IMR-90 (cell line): ENCODE results near the gene IDS.

Experiments used
- CEBPB ChIP-seq: IDR thresholded peaks from 2 replicates; pipeline ENCODE4 v1.6.1; 2012; ENCODE audit warnings: low read depth, low read length, improper control_type of control experiment
- CHD1 ChIP-seq: IDR thresholded peaks from 2 replicates; pipeline ENCODE4 v1.6.1; 2012; ENCODE audit warnings: low read depth, low read length, improper control_type of control experiment
- FOS ChIP-seq: fragments of 150-350 bp; IDR thresholded peaks from 2 replicates; pipeline ENCODE4 v1.6.1; 2016; ENCODE audit warnings: low read depth, low read length
- MAFK ChIP-seq: IDR thresholded peaks from 2 replicates; pipeline ENCODE4 v1.6.1; 2012; ENCODE audit warnings: low read depth, low read length, improper control_type of control experiment
- MAZ ChIP-seq: IDR thresholded peaks from 2 replicates; pipeline ENCODE4 v1.6.1; 2012; ENCODE audit warnings: low read depth, mild to moderate bottlenecking, low read length, improper control_type of control experiment, moderate library complexity, borderline replicate concordance
- MXI1 ChIP-seq: IDR thresholded peaks from 2 replicates; pipeline ENCODE4 v1.6.1; 2012; ENCODE audit warnings: low read depth, mild to moderate bottlenecking, low read length, moderate library complexity, borderline replicate concordance
- NFE2L2 ChIP-seq: fragments of 150-350 bp; IDR thresholded peaks from 2 replicates; pipeline ENCODE4 v1.6.1; 2016; ENCODE audit warnings: low read depth, mild to moderate bottlenecking, low read length
- POLR2A ChIP-seq: IDR thresholded peaks from 2 replicates; pipeline ENCODE4 v1.6.1; 2012; ENCODE audit warnings: mild to moderate bottlenecking, low read depth, low read length
- RAD21 ChIP-seq: IDR thresholded peaks from 2 replicates; pipeline ENCODE4 v1.6.1; 2012; ENCODE audit warnings: low read length, improper control_type of control experiment
- RFX5 ChIP-seq: IDR thresholded peaks from 2 replicates; pipeline ENCODE4 v1.8.0; 2012; ENCODE audit warnings: low read depth, mild to moderate bottlenecking, low read length, moderate library complexity
- SMC3 ChIP-seq: fragments of 150-350 bp; IDR thresholded peaks from 2 replicates; pipeline ENCODE4 v1.6.1; 2016; ENCODE audit warnings: low read depth, mild to moderate bottlenecking, antibody characterized with exemption, low read length, moderate library complexity
- TF ChIP-seq, protein P1 (sequence below): conservative IDR thresholded peaks from 2 replicates; pipeline ENCODE4 v1.5.1; 2012; ENCODE audit warnings: mild to moderate bottlenecking, low read depth, low read length, improper control_type of control experiment
- TF ChIP-seq, protein P2 (sequence below): fragments of 150-350 bp; IDR thresholded peaks from 2 replicates; pipeline ENCODE4 v1.6.1; 2016; ENCODE audit warnings: low read depth, mild to moderate bottlenecking, low read length, moderate library complexity, borderline replicate concordance
- TF ChIP-seq, protein P3 (sequence below): fragments of 150-350 bp; IDR thresholded peaks from 2 replicates; pipeline ENCODE4 v1.6.1; 2017; ENCODE audit warnings: mild to moderate bottlenecking, antibody characterized with exemption, low read length, low read depth

DNA sequence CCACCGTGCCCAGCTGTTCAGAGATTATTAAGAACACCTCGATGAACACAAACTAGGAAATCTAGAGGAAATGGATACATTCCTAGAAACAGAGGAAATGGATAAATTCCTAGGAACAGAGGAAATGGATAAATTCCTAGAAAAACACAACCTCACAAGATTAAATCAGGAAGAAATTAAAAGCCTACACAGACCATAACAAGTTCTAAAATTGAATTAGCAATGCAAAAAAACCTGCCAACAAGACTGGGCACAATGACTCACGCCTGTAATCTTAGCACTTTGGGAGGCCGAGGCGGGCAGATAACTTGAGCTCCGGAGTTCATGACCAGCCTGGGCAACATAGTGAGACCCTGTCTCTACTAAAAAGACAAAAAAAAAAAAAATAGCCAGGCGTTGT lies 13.1 kb upstream of the IDS start:
- TF ChIP-seq, protein P1, sequence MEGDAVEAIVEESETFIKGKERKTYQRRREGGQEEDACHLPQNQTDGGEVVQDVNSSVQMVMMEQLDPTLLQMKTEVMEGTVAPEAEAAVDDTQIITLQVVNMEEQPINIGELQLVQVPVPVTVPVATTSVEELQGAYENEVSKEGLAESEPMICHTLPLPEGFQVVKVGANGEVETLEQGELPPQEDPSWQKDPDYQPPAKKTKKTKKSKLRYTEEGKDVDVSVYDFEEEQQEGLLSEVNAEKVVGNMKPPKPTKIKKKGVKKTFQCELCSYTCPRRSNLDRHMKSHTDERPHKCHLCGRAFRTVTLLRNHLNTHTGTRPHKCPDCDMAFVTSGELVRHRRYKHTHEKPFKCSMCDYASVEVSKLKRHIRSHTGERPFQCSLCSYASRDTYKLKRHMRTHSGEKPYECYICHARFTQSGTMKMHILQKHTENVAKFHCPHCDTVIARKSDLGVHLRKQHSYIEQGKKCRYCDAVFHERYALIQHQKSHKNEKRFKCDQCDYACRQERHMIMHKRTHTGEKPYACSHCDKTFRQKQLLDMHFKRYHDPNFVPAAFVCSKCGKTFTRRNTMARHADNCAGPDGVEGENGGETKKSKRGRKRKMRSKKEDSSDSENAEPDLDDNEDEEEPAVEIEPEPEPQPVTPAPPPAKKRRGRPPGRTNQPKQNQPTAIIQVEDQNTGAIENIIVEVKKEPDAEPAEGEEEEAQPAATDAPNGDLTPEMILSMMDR, result no peak
- TF ChIP-seq POLR2A (no peak), MAZ (no peak), RAD21 (no peak), CEBPB (no peak), RFX5 (no peak), FOS (no peak), NFE2L2 (no peak), SMC3 (no peak), MXI1 (no peak), CHD1 (no peak), MAFK (no peak)
- TF ChIP-seq, protein P2, sequence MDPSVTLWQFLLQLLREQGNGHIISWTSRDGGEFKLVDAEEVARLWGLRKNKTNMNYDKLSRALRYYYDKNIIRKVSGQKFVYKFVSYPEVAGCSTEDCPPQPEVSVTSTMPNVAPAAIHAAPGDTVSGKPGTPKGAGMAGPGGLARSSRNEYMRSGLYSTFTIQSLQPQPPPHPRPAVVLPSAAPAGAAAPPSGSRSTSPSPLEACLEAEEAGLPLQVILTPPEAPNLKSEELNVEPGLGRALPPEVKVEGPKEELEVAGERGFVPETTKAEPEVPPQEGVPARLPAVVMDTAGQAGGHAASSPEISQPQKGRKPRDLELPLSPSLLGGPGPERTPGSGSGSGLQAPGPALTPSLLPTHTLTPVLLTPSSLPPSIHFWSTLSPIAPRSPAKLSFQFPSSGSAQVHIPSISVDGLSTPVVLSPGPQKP, result no peak
- TF ChIP-seq, protein P3, sequence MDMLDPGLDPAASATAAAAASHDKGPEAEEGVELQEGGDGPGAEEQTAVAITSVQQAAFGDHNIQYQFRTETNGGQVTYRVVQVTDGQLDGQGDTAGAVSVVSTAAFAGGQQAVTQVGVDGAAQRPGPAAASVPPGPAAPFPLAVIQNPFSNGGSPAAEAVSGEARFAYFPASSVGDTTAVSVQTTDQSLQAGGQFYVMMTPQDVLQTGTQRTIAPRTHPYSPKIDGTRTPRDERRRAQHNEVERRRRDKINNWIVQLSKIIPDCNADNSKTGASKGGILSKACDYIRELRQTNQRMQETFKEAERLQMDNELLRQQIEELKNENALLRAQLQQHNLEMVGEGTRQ, result no peak
